Upper lobe of right lung (tissue), 1 donor: ENCODE results near the gene PLD5. TPM values are rescaled to one million over a fixed set of nuclear protein-coding genes. Genes with fewer than 3 reads are reported as not detected.

ENCODE experiments used
- ATAC-seq: fragments of 200-7000 bp; cut with Tn5 transposase; one replicate; pipeline ENCODE4 v1.9.1; 2020; ENCODE audit warnings: mild to moderate bottlenecking, moderate library complexity
- DNase-seq: peaks from one replicate; pipeline ENCODE4 v3.0.0-alpha.2; 2020
- H3K27ac ChIP-seq: fragments of 200-600 bp; one replicate; pipeline ENCODE4 v1.8.0; 2022
- H3K27me3 ChIP-seq: fragments of 200-600 bp; one replicate; pipeline ENCODE4 v1.8.0; 2022; ENCODE audit warnings: mild to moderate bottlenecking
- H3K36me3 ChIP-seq: fragments of 200-600 bp; one replicate; pipeline ENCODE4 v1.8.0; 2022
- H3K4me1 ChIP-seq: fragments of 200-600 bp; one replicate; pipeline ENCODE4 v1.8.0; 2022
- H3K4me3 ChIP-seq: fragments of 200-600 bp; one replicate; pipeline ENCODE4 v1.8.0; 2022; ENCODE audit warnings: mild to moderate bottlenecking
- H3K9me3 ChIP-seq: fragments of 200-600 bp; one replicate; pipeline ENCODE4 v1.8.0; 2022
- CTCF ChIP-seq: fragments of 200-600 bp; IDR thresholded peaks from one replicate; pipeline ENCODE4 v1.8.0; 2022; ENCODE audit warnings: antibody characterized with exemption
- intact Hi-C: fragments of 100-400 bp; cut with DNase I; formaldehyde crosslinking; loops from one replicate; pipeline ENCODE4 v1.11.0; 2022
- total RNA-seq: library from RNA; stranded (reverse); fragmentation: NEBNext Ultra II Directional; extraction: Animal tissue kit (Norgen Biotek cat#: 25700); gene quantifications from one replicate; pipeline ENCODE4 v1.2.1, GENCODE V29; 2021
- donor health status: DM: no; HTN: yes; CAD: no; lungs with severe emphysema.

The PLD5 gene
- total RNA-seq, 1 donor from 2014 or later: 0.87 TPM

GRCh38 chr1:242431786-242432185 is 92.7 kb downstream of the PLD5 start:
- DNase-seq: no peak
- TF ChIP-seq CTCF: no peak
- Histone ChIP-seq H3K9me3 (no peaks in the 10 kb centered on the region), H3K27me3 (no peaks in the 10 kb centered on the region), H3K36me3 (no peaks in the 10 kb centered on the region), H3K27ac (no peak overlapping the region), H3K4me3 (no peak overlapping the region), H3K4me1 (no peaks in the 10 kb centered on the region)
- intact Hi-C loops: no loop called here
- no peak for ATAC-seq

DNA sequence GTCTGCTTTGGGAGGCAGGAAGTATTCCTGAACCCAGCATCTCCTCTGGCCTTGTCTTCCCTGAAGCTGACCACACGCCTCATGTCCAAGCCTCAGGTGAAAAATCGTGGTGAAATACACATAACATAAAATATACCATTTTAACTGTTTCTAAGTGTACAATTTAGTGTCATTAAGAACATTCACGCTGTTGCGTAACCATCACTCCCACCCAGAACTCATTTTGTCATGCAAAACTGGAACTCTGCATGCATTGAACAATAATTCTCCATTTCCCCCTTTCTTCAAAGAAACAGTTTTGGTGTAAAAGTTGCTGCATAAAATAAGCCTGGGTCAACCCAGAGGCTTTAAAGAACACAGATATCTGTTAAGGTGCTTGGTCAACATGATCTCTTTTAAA is 93.5 kb downstream of the PLD5 start:
- Histone ChIP-seq H3K9me3 (no peaks in the 10 kb centered on the region), H3K36me3 (no peaks in the 10 kb centered on the region), H3K4me1 (no peaks in the 10 kb centered on the region), H3K4me3 (no peak overlapping the region), H3K27ac (no peak overlapping the region), H3K27me3 (no peaks in the 10 kb centered on the region)
- no peak for ATAC-seq
- intact Hi-C loops: no loop called here
- no peak for DNase-seq
- no peak for TF ChIP-seq CTCF

- Histone ChIP-seq H3K4me1 (no peaks in the 10 kb centered on the region), H3K9me3 (no peaks in the 10 kb centered on the region), H3K4me3 (no peak overlapping the region), H3K27ac (no peak overlapping the region), H3K27me3 (no peaks in the 10 kb centered on the region), H3K36me3 (no peaks in the 10 kb centered on the region)
- DNase-seq (no peak), ATAC-seq (no peak)
- TF ChIP-seq CTCF: no peak
- intact Hi-C loops: no loop called here
Measured at GRCh38 chr1:242428399-242429190, 95.9 kb downstream of the PLD5 start.

DNA sequence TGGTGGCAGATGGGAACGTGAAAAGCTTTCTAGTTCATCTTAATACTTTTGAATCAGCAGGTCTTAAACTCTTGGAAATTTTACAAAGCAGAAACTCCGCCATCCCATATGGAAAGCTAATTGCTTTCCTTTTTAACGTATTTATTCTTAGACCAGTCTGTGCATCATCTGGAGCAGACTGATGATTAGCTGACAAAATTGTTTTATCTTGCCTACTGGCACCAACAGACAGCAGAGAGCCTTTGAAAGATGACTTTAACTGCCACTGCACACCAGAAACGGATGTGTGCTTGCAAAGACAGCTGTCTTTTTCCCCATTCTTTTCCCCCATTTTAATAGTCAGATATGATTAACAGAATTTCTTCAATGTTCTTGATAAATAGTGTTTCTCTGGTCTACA is 97.0 kb downstream of the PLD5 start:
- ATAC-seq: no peak
- no peak for TF ChIP-seq CTCF
- intact Hi-C loops: no loop called here
- Histone ChIP-seq H3K36me3 (no peaks in the 10 kb centered on the region), H3K4me3 (no peak overlapping the region), H3K27me3 (no peaks in the 10 kb centered on the region), H3K9me3 (no peaks in the 10 kb centered on the region), H3K27ac (no peak overlapping the region), H3K4me1 (no peaks in the 10 kb centered on the region)
- DNase-seq: no peak

GRCh38 chr1:242426271-242426905 is 98.1 kb downstream of the PLD5 start:
- no peaks in the 10 kb centered on the region for H3K36me3 ChIP-seq
- no peak overlapping the region for H3K27ac ChIP-seq
- no peaks in the 10 kb centered on the region for H3K27me3 ChIP-seq
- H3K9me3 ChIP-seq: no peaks in the 10 kb centered on the region
- ATAC-seq: no peak
- no peak overlapping the region for H3K4me3 ChIP-seq
- TF ChIP-seq CTCF: no peak
- intact Hi-C loops: no loop called here
- DNase-seq: no peak
- no peaks in the 10 kb centered on the region for H3K4me1 ChIP-seq
